KMS-11 (cell line): Measurements from ENCODE around the gene CEP152.

Experiments used
- H2AFZ ChIP-seq: fragments of 200-600 bp; sonication (generic); 2 replicates; pipeline ENCODE4 v1.6.1; 2016; ENCODE audit warnings: antibody characterized with exemption, mixed run types, low read depth
- H3K27ac ChIP-seq: fragments of 200-600 bp; sonication (generic); 2 replicates; pipeline ENCODE4 v1.6.1; 2016; ENCODE audit warnings: mild to moderate bottlenecking, mixed run types
- H3K27me3 ChIP-seq: fragments of 200-600 bp; sonication (generic); 2 replicates; pipeline ENCODE4 v1.6.1; 2017; ENCODE audit warnings: mild to moderate bottlenecking, low read depth, mixed run types, moderate library complexity; ENCODE audit not compliant: insufficient read depth
- H3K36me3 ChIP-seq: fragments of 200-600 bp; sonication (generic); 2 replicates; pipeline ENCODE4 v1.6.1; 2017; ENCODE audit warnings: mild to moderate bottlenecking, mixed run types; ENCODE audit not compliant: insufficient read depth
- H3K4me1 ChIP-seq: fragments of 200-600 bp; sonication (generic); 2 replicates; pipeline ENCODE4 v1.6.1; 2016; ENCODE audit warnings: mild to moderate bottlenecking, low read depth, mixed run types; ENCODE audit not compliant: poor library complexity, severe bottlenecking
- H3K4me2 ChIP-seq: fragments of 200-600 bp; sonication (generic); 2 replicates; pipeline ENCODE4 v1.7.0; 2016; ENCODE audit warnings: mild to moderate bottlenecking, mixed run types
- H3K4me3 ChIP-seq: fragments of 200-600 bp; sonication (generic); IDR thresholded peaks from 2 replicates; pipeline ENCODE4 v1.6.1; 2017; ENCODE audit warnings: low read depth, low read length, mixed read lengths; ENCODE audit not compliant: insufficient read depth
- H3K79me2 ChIP-seq: fragments of 200-600 bp; sonication (generic); 2 replicates; pipeline ENCODE4 v1.6.1; 2016; ENCODE audit warnings: low read depth, mixed run types; ENCODE audit not compliant: insufficient read depth
- H3K9ac ChIP-seq: fragments of 200-600 bp; sonication (generic); 2 replicates; pipeline ENCODE4 v1.6.1; 2016; ENCODE audit warnings: mild to moderate bottlenecking, mixed run types
- H4K20me1 ChIP-seq: fragments of 200-600 bp; sonication (generic); 2 replicates; pipeline ENCODE4 v1.6.1; 2016; ENCODE audit warnings: mild to moderate bottlenecking, mixed run types; ENCODE audit not compliant: insufficient read depth
- CTCF ChIP-seq: fragments of 200-600 bp; sonication (generic); conservative IDR thresholded peaks from 2 replicates; pipeline ENCODE4 v1.6.1; 2017; ENCODE audit warnings: low read depth, mild to moderate bottlenecking, antibody characterized with exemption, low read length, moderate library complexity, mixed read lengths

CEP152 gene

GRCh38 chr15:48754011-48754410, 56.9 kb downstream of the CEP152 start:
- Histone ChIP-seq H4K20me1 (no peaks in the 10 kb centered on the region), H3K4me1 (no peaks in the 10 kb centered on the region), H3K27ac (no peak overlapping the region), H3K4me3 (no peak overlapping the region), H3K4me2 (no peak overlapping the region), H2AFZ (no peak overlapping the region), H3K27me3 (no peaks in the 10 kb centered on the region), H3K79me2 (no peaks in the 10 kb centered on the region), H3K9ac (no peak overlapping the region), H3K36me3 (no peaks in the 10 kb centered on the region)
- no peak for TF ChIP-seq CTCF

DNA sequence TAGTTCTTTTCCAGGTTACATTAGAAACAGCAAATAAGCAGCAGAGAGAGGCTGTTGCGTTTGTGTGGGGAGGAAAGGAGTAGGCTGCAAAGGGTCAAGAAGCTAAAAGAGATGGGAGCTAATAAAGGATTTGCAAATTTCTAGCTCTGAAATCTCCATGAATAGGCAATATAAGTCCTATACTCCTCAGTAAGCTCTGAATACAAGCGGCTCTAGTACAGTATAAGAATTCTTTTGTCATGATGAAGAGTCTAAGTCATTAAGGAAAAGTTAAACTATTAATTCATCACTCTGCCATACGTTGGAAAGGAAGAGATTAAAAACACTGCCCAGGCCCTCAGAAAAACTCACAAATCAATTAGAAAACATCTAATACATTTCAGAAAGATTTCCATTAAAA, 59.3 kb downstream of the CEP152 start:
- H3K4me2 ChIP-seq = no peak overlapping the region
- H3K79me2 ChIP-seq = no peaks in the 10 kb centered on the region
- H4K20me1 ChIP-seq = no peaks in the 10 kb centered on the region
- H3K27ac ChIP-seq = no peak overlapping the region
- H2AFZ ChIP-seq = no peak overlapping the region
- no peaks in the 10 kb centered on the region for H3K36me3 ChIP-seq
- H3K27me3 ChIP-seq = no peaks in the 10 kb centered on the region
- no peak overlapping the region for H3K4me3 ChIP-seq
- no peaks in the 10 kb centered on the region for H3K4me1 ChIP-seq
- no peak for TF ChIP-seq CTCF
- H3K9ac ChIP-seq = no peak overlapping the region

- Histone ChIP-seq H3K36me3 (no peaks in the 10 kb centered on the region), H3K27ac (no peak overlapping the region)
These were observed 62.3 kb downstream of the CEP152 start for GRCh38 chr15:48748535-48748934.

DNA sequence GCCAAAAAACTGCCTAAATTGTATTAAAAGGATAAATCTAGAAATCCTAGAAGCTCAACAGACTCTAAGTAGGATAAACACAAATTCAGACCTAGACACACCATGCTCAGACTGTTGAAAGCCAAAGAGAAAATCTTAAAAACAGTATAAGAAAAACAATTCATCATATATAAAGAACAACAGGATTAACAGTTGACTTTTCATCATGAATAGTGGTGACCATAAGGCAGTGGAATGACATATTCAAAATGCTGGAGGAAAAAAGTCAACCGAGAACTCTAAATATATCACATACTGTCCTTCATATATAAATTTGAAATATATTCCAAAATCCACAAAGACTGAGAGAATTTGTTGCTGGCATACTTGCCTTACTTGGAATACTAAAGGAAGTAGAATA, 77.3 kb downstream of the CEP152 start:
- Histone ChIP-seq H4K20me1 (no peaks in the 10 kb centered on the region), H3K4me1 (no peaks in the 10 kb centered on the region), H3K27me3 (no peaks in the 10 kb centered on the region), H3K36me3 (0 out of 2 replicates have a peak, but pooled peaks cover 6% of the 10 kb centered on the region), H3K4me2 (no peak overlapping the region), H3K9ac (no peak overlapping the region), H3K27ac (no peak overlapping the region), H3K79me2 (no peaks in the 10 kb centered on the region), H2AFZ (no peak overlapping the region), H3K4me3 (no peak overlapping the region)
- no peak for TF ChIP-seq CTCF

More at GRCh38 chr15:48748535-48748934, 62.3 kb downstream of the CEP152 start:
- H3K79me2 ChIP-seq = no peaks in the 10 kb centered on the region
- no peak overlapping the region for H3K9ac ChIP-seq
- H3K4me2 ChIP-seq = no peak overlapping the region
- no peaks in the 10 kb centered on the region for H3K4me1 ChIP-seq
- H4K20me1 ChIP-seq = no peaks in the 10 kb centered on the region
- H3K27me3 ChIP-seq = no peaks in the 10 kb centered on the region
- H2AFZ ChIP-seq = no peak overlapping the region
- TF ChIP-seq CTCF = no peak
- no peak overlapping the region for H3K4me3 ChIP-seq
